Motor neuron (in vitro differentiated cells): ENCODE measurements around the gene CFAP92. TPM values are rescaled to one million over a fixed set of nuclear protein-coding genes. Genes with fewer than 3 reads are reported as not detected.
"Not testable (repeated sequence)": the region's sequence is repeated elsewhere in the genome, so short reads cannot be mapped to it uniquely, and the experiment has no call there.

ENCODE experiments used
- ATAC-seq, 8 experiments: fragments of 200-7000 bp; cut with Tn5 transposase; replicated peaks in 6 of 8; 2 replicates each; pipeline ENCODE4 v1.8.0; 2021; ENCODE audit warnings: mild to moderate bottlenecking in 8 of 8, moderate library complexity in 8 of 8
- H3K27ac ChIP-seq, 2 donors: fragments of 250-450 bp; sonication (Bioruptor Pico); 2 replicates each; pipeline ENCODE4 v1.9.0; 2021; ENCODE audit warnings: antibody characterized with exemption in 2 of 2, mild to moderate bottlenecking in 2 of 2, moderate library complexity in 1 of 2
- H3K4me1 ChIP-seq, 2 donors: fragments of 250-450 bp; sonication (Bioruptor Pico); replicated peaks in 1 of 2; 2 replicates each; pipeline ENCODE4 v1.6.1; 2021; ENCODE audit warnings: antibody characterized with exemption in 2 of 2, mild to moderate bottlenecking in 2 of 2, moderate library complexity in 1 of 2
- H3K4me3 ChIP-seq, 5 donors: fragments of 250-450 bp; sonication (Bioruptor Pico); 2 replicates each; pipeline ENCODE4 v1.9.0; 2021; ENCODE audit warnings: antibody characterized with exemption in 5 of 5, mild to moderate bottlenecking in 5 of 5, moderate library complexity in 4 of 5
- WGBS, 10 experiments: fragments of 450-650 bp; shearing (Covaris generic); methylation state at CpG; one replicate each; pipeline ENCODE4 v1.0.0; 2022; 5-methylcytosine and 5-hydroxymethylcytosine counted together
- in situ Hi-C, 9 experiments: fragments of 400-800 bp; cut with MboI; loops; one replicate each; pipeline ENCODE4 v1.15.0; 2021; ENCODE audit warnings: low sequenced_read_pairs in 9 of 9, low pct_unique_long_range_greater_than_20kb in 2 of 9; ENCODE audit not compliant: unreplicated experiment in 9 of 9
- total RNA-seq, 8 experiments: library from RNA; unstranded; fragments of 300-600 nt; gene quantifications; 2 replicates each; pipeline versions ENCODE4 v1.2.3 to v1.2.4, GENCODE V29; 2022

Gene CFAP92
- total RNA-seq, 8 experiments from 2014 or later, result 0.46 to 9.0 (median 1.4) TPM

- peak; percentile 50 to 83 (median 81) for ATAC-seq
- in situ Hi-C loops, H3K4me3 ChIP-seq: not testable (repeated sequence)
- peak overlapping the region in 1 of 2 donors; percentile 17 for H3K27ac ChIP-seq
- WGBS, 10 experiments, result 39 to 100% (median 50%) methylated on average over 1 to 15 of the region's 25 CpGs; no CpG with 5 or more reads in 2 of the 10 experiments
- peaks cover 18 to 23% of the 10 kb centered on the region in 2 donors for H3K4me1 ChIP-seq
Measured at GRCh38 chr3:128864849-128865804, 128.7 kb downstream of the CFAP92 start.

- Histone ChIP-seq H3K27ac (peak overlapping the region in 1 of 2 donors; percentile 36), H3K4me1 (peaks cover 18 to 23% of the 10 kb centered on the region in 2 donors), H3K4me3 (no peak overlapping the region)
- peak in 5 of 8 experiments; percentile 8 to 22 (median 20) for ATAC-seq
- 20 to 100% (median 48%) methylated on average over 1 to 5 of the region's 11 CpGs; no CpG with 5 or more reads in 3 of the 10 experiments for WGBS, 10 experiments
- in situ Hi-C loops, result no loop called here
Measured at GRCh38 chr3:128864351-128864811, 129.5 kb downstream of the CFAP92 start.

- WGBS, 10 experiments, result 20 to 80% (median 40%) methylated on average over 1 of the region's 3 CpGs; no CpG with 5 or more reads in 7 of the 10 experiments
- no peak overlapping the region for H3K27ac ChIP-seq
- in situ Hi-C loops, result no loop called here
- peaks cover 18 to 23% of the 10 kb centered on the region in 2 donors for H3K4me1 ChIP-seq
- no peak overlapping the region for H3K4me3 ChIP-seq
- ATAC-seq, result no peak
Measured at GRCh38 chr3:128863560-128863959, 130.3 kb downstream of the CFAP92 start.

GRCh38 chr3:128861491-128861890 lies 132.4 kb downstream of the CFAP92 start:
- H3K4me1 ChIP-seq, result peaks cover 18 to 23% of the 10 kb centered on the region in 2 donors
- no peak overlapping the region for H3K4me3 ChIP-seq
- H3K27ac ChIP-seq, result no peak overlapping the region
- 50 to 100% (median 52%) methylated on average over 1 to 3 of the region's 6 CpGs; no CpG with 5 or more reads in 7 of the 10 experiments for WGBS, 10 experiments
- no peak for ATAC-seq
- in situ Hi-C loops, result no loop called here

Other genes starting within 250 kb of the CFAP92 start
- 10 to 100 TPM; 19.3 to 63.3 (median 29.6) TPM for gene ACAD9, start 114.5 kb downstream of the CFAP92 start, total RNA-seq
- 10 to 100 TPM in 1 of 8 experiments, under 1 TPM in 6, not detected in 1; 0.09 to 10.5 (median 0.29) TPM for gene EFCC1, start 7.2 kb upstream of the CFAP92 start, total RNA-seq
- not detected for gene GP9, start 66.7 kb upstream of the CFAP92 start, total RNA-seq
- 10 to 100 TPM in 1 of 8 experiments, 1 to 10 TPM in 7; 1.4 to 17.6 (median 3.3) TPM for gene RAB43, start 127.7 kb upstream of the CFAP92 start, total RNA-seq
- 10 to 100 TPM; 12.4 to 25.3 (median 15.6) TPM for gene ISY1, start 167.0 kb upstream of the CFAP92 start, total RNA-seq
- 100 to 1,000 TPM; 212 to 375 (median 304) TPM for gene CNBP, start 189.8 kb upstream of the CFAP92 start, total RNA-seq